Measurements from ENCODE around the gene OLFML2B.

The OLFML2B gene

DNA sequence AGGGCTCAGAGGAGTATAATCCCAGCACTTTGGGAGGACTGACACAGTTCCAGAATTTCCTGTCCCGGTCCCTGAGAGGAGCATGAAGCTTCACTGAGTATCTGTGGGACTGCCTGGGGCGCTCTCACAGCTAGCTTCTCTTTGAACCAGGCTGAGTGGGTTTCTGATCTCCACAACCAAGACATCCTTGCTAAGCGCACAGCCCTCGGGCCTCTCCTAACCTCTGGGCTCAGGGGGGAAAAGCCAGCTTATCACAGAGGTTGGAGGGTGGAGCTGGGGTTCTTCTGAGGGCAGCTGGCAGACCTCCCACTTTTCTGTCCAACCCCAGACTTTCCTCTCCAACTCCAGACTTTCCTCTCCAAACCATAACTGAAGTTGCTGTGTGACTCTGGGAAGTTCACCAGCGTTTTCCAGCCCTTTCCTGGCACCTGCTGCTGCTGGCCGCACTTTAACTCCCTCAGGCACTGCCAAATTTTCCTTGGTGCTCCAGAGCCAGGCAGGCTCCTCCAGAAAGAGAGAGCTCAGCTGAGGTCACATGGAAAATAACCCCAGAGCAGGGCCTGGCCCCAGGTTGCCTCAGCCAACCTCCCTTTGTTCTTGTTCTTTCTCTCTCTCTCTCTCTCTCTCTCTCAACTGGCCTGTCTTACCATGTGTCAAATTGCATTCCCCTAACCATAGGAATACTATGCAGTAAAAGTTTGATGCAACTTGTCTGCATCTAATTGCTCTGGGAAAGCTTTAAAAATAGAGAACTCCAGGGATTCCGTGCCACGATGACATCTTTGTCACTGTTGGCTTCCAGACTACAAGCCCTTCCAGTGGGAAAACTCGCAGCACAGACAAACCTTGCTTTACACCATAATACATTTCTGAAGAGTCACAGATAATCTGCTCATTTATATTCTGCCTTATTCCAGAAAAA, 49.5 kb downstream of the OLFML2B start:
- no peak for DNase-seq

DNA sequence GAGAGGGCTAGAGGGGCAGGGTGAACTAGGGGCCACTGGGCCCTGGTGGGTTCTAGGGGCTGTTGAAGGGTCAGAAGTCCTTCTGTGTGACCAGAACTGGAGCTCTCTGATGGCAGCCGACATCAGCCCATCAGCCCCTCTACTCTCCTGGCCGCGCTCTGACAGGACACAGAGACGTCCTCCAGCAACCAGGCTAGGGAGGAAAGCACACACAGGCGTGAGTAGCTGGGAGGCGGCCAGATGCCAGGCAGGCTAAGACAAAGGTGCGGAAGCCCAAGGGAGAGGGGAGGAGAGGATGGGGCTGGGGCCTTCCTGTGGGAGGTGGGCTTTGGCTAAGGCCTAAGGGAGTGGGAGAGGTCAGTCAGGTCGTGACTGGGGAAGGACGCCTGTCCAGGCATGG, 50.8 kb downstream of the OLFML2B start:
- DNase-seq, result no peak

DNA sequence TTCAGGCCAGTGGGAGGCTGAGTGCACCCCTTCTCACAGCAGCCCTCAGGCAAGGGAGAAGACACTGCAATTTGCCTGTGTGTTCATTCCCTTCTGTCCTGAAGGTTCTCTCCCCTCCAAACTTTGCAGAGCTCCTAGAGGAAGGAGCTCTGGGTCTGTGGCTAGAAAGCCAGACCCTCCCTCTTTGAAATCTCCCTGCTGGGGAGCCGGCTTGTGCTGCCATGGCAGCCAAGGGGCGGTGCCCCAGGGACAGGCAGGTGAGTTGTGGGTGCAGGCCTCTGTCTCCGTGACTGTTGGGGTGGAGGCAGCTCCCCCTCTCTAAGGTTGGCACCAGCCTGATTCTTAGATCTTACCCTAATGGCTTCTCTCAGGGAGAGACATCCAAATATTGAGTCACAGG, 53.0 kb downstream of the OLFML2B start:
- DNase-seq, result no peak

DNA sequence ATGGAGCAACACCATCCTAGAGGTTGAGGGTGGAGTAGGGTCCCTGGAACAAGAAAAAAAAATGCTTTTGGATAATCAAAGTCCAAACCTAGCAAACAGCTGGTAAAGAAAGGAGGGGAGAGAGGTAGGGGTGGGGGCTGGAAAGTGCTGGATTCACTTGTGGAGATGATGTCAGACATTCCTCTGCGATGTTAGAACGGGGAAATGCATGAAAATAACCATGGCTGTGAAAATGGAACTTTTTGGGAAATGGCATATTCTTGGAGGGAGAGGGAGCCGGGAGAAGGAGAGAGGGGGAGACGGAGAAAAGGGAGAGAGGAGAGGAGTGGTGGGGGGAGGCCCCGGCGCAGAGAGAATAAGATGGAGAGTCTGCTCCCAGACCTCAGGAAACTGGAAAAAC, 53.6 kb downstream of the OLFML2B start:
- DNase-seq, result no peak

DNA sequence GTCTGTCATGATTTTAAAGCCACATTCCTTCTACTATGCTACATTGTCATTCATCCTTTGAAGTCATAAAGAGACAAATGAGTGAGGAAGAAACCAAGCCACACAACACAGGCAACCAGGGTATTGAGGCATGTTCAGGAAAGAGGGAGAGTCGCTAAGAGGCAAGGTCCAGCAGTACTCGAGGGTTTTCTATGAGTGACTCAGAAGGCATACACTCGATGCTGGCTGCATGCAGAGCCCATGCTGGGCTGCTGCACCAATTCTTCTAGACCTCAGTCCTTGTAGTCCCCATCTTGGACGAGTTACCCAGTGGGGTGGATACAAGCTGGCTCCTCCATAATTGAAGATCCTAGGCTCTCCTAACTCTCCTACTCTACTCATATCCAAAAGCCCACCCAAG, 57.6 kb downstream of the OLFML2B start:
- DNase-seq, result no peak

DNA sequence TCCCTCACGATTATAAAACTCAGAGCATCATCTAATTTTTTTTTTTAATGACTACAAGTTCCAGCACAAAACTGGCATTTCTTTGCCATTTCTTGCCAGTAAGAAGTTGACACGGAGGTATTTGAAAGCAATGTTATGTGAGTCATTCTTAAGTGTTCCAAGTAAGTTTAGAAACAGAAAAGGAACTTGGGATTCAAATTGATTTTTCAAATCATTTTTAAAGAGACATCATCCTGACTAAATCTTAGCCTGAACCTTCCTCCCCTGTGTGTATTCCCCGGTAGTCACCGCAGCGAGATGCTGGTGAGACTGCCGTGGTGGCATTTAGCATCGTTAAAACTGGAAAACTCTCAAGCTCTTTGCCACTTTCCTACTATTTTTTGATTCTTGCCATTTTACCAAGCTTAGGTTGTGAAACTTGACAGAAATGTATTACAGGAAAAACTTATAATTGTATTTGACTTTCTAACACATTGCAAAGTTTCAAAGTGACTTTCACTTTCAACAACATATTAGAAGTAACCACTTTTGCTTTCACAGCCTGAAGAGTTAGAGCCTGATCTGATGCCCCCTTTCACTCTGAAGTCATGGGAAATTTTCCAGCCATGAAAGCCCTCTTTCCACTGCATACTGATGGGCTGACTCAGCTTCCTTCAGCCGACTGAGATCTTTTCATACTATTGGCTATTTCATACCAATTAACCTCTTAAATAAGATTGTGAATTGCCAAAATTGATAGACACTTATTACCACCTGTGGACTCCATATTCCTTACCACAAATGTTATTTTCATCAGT, 61.4 kb downstream of the OLFML2B start:
- no peak for DNase-seq

DNA sequence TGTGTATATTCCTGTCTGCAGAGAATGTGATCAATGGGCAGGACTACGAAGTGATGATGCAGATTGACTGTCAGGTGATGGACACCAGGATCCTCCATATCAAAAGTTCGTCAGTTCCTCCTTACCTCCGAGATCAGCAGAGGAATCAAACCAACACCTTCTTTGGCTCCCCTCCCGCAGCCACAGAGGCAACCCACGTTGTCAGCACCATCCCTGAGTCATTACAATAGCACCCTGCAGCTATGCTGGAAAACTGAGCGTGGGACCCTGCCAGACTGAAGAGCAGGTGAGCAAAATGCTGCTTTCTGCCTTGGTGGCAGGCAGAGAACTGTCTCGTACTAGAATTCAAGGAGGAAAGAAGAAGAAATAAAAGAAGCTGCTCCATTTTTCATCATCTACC, 65.2 kb downstream of the OLFML2B start:
- DNase-seq, result no peak

DNA sequence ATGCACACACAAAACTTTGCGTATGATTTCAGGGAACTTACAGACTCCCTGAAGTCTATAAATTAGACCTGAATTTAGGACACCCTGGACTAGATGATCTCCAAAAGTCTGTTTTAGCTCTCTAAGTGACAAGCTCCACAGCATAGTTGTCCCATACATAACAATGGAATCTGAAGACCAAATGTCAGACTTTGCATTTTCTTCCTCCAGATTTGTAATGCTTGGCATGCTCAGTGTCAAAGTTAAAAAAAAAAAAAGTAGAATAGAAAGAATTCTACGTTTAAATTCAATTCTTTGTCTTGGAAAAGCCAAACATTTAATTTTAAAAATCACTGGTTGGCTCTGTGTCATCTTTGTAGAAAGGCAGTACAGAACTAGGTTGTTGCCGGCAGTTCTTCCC, 66.7 kb downstream of the OLFML2B start:
- no peak for DNase-seq

DNA sequence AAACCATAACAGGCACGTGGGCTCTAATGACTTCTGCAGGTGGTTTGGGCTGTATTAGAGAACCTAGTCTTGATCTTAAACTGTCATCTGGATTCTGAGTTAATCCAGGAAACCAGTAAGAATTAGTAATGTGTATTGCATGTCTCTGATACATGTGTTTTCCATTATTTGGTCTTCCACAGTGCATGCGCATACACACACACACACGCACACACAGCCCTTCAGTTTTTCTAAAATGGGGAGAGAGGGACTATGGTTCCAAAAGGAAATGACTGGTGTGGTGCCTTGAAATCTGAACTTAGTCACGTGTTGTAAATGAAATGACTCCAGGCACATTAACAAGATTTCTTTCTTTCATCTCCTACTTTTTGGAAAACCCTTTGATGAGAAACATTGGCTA, 67.6 kb downstream of the OLFML2B start:
- DNase-seq, result no peak

DNA sequence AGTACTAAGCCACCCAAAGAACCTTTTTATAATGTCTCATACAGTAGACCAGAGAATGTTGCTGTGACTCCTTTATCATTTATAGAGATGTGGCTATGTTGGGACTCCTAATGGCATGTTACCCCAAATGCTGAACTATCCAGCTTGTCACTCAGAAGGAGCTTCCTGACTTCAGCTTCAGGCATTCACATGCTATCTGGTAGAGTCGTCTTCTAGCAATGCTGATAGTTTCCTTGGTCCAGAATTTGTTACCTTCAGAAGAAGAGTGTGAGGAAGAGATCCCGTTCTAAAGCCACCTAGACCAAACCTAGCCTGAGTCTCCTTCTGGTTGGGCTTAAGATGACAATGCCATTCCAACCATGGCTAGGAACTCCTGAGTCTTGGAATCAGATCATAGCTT, 68.1 kb downstream of the OLFML2B start:
- no peak for DNase-seq

DNA sequence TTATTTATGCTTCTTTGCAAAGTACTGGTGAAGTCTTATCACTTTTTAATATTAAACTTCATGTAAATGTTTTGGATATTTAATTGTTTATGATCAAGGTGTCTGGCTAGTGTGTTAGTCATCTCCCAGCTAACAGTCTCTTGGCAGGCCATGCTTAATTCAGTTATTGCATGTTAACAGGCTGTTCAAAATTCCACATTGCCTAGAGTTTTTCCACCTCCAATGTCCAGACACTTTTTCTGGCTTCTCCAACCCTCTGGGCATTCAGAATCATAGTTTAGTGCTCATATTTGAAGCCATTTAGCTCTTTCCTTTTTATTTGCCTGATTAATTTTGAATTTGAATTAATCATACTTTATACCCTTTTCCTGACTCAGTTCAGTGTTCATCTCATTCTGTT, 69.2 kb downstream of the OLFML2B start:
- DNase-seq, result no peak

DNA sequence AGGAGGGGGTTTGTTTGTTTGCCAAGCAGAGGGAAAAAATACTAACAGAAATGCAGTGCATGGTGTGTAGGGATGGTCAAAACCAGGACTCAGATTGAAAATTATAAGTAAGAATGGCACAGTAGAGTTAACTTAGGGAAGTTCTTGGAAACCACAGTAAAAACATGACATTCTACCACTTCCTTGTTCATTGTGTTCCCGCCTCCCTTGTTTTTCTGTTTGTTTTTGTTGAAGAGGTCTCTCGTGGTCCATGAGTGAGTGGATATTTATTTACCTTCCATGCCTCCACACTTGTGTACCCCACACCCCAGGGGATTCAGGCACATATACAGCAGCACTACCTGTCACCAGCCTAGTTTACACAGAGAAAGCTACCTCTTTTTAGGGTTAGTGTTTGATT, 69.6 kb downstream of the OLFML2B start:
- DNase-seq, result peak; percentile 37

DNA sequence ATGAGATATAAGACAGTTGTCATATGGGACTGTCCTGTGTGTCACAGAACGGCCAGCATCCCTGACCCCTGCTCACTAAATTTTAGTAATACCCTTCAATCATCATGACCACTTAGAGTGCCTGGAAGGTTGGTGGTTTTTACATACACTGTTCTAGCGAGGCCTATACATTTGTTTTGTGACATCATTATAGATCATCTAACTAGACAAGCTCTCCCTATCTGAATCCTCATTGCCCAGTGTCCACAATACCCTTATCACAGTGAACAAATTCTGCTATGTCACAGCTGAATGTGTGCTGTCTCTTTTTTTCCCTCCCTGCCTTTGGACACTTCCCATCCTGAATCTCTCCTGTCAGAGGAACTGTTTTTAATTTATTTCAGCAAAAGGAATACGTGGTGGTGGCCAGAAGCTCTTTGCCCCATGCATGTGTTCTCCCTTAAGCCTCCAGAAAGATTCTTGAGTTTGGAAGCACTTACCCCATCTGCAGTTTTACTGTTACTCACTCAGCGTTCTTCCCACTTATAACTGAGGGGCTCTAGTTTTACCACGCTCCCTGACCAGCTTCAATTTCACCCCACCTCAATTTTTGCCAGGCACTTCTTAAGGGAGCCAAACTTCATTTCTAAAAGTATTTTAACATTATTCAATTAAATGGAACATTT, 70.3 kb downstream of the OLFML2B start:
- DNase-seq, result no peak

DNA sequence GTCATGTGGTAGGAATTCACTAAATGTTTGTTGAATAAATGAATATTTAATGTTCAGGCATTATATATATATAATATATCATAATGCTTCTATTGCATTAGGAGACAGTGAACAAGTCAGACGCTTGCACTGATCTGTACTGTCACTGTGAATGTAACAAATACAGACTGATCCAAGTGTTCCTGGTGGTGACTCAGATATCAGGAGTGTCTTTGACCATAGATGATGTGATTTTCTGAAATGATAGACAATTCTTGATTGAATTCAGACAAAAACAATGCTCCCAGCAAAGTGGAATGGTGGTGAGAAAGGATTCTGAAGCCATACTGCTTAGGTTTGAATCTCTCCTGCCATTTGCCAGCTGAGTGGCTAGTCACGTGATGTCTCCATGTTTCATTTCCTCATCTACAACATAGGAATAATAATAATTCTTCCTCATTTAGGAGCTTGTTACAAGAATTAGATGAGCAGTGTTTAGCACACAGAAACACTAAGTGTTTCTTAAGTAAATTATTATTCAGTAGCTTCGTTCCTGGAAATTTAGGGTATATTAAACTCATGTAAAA, 71.0 kb downstream of the OLFML2B start:
- DNase-seq, result no peak

DNA sequence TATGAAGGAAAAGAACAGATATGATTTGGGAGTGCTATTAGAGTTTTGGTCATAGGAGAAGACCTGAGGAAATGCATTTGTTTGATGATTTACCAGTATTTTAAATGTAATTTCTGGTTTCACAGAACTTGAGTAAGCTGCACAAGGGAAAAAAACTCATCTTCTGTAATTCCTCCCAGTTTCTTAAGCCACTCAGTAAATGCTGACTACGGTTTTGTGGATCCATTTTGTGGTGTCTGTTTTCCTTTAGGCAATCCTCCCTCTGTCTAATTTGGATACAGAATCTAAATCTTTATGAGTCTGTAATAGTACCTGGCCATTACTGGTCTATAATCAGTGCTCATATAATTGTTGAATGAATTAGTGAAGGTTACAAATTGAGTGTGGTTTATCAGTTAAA, 72.0 kb downstream of the OLFML2B start:
- no peak for DNase-seq

DNA sequence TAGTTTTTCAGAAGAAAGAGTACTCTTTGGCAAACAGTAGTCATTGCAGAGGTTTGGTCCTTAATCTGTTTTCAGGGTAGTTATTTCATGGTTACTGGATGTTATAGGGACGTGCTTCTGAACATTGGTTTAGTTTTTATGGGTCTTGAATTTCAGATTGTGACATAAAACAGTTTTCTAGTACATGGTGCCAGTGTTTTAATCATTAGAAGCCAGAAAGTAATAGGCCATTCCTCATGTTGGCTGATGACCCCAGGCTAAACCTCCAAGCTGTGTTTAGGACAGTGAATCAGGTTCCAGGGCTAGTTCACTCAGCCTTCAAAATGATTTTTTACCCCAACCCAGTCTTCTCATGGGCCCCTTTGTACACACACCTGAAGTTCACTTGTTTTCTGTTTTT, 73.3 kb downstream of the OLFML2B start:
- DNase-seq, result no peak

DNA sequence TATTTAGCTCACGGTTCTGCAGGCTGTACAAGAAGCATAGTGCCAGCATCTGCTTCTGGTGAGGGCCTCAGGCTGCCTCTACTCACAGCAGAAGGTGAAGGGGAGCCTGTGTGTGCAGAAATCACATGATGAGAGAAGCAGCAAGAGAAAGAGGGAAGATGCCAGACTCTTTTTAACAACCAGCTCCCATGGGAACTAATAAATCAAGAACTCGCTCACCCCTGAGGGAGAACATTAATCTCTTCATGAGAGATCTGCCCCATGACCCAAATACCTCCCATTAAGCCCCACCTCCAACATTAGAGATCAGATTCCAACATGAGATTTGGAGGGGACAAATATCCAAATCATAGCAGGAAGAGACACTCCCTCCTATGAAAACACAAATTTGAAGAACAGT, 74.1 kb downstream of the OLFML2B start:
- DNase-seq, result no peak

DNA sequence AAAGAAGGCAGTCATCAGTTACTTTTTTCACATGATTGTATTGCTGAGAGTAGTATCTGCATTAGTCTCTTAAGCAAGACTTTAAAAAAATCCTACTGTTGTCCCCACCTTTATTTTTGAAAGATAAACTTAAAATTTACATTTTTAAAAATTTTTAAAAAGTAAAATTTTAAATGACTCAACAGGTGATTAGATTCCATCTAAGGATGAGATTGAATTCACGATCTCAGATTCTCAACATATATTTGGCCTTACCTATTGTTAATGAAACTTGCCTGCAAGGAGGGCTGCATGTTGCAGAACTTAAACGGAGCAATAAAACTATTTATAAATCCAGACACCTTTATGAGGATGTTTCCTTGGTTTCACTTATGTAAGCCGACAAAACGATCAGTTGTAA, 75.2 kb downstream of the OLFML2B start:
- DNase-seq, result no peak

DNA sequence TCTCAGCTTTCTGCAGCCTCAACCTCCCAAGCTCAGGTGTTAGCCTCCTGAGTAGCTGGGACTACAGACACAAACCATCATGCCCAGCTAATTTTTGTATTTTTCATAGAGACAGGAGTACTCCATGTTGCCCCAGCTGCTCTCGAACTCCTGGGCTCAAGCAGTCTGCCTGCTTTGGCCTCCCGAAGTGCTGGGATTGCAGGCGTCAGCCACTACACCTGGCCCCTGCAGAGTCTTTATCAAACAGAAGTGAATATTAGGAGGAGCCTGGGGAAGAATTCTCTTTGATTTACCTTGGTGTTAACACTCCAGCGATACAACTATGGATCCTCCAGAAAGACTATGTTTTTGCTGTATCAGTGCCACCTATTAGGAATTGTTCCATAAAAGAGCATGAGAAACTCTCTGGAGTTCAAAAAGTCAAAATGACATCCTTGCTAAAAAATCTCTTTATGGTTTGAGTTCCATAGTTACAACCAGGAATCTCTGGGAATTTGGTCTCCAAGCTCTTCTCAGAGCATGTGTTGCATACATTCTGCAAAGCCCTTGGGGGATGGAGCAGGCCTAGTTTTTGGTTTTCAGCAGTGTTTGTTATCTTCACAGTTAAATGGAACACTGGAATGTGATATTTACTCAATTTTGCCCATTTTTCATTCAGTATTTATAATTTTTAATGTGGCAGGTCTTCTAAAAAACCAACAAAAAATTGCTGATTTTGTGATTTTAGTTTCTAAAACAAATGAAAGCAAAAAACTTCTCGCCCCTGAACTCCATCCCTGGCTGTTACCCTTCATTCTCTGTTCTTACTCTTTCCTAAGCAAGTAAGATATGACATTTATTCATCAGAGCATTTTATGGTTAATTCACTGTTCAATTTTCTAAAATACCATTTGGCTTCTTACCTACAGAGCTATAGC, 77.3 kb downstream of the OLFML2B start:
- DNase-seq, result no peak

DNA sequence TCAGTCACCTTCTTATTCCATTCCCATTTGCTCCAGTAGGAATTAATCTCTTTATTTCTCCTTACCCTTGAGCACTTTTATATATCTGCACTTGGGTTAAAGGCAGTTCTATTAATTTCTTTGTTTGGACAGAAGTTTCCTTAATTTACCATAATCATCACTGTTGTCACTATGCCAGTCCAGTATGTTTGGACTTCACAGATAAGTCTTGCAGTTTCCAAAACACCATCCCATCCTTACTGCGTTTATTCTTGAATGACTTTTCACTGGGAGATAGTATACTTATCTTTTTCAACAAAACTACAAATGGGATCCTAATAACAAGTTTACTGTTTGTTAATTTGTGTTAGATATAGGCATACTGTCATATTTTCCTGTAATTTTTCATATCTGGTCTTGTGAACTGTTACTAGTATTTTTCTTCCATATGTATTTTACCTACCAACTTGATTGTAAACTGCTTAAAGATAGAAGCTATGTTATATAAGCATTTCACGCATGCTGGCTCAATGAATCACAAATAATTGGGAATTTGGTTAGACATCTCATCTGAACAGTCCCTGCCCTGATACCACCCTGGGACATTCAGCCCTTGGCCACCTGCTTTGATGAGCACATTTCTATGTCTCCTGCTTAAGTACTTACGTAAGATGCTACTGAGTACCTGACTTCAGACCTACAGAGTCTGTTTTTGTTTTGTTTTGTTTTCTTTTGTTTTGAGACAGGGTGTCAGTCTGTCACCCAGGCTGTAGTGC, 78.2 kb downstream of the OLFML2B start:
- no peak for DNase-seq

DNA sequence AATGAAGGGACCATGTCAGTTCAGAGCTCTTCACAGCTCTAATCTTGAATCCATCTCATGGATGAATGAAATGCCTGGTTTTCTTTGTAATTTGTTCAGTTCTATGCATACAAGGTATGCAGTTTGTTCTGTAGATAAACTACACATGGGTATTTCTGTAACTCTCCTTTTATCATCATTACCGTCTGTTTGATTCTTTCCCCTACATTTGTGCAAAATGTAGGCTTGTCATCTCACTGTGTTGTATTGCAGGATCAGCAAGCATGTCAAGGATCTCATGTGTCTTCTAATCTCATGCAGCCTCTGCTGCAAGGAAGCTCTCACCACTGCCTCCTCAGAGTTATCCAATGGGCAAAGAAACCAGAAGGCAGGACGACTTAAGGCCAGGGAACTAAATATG, 79.3 kb downstream of the OLFML2B start:
- DNase-seq, result no peak

DNA sequence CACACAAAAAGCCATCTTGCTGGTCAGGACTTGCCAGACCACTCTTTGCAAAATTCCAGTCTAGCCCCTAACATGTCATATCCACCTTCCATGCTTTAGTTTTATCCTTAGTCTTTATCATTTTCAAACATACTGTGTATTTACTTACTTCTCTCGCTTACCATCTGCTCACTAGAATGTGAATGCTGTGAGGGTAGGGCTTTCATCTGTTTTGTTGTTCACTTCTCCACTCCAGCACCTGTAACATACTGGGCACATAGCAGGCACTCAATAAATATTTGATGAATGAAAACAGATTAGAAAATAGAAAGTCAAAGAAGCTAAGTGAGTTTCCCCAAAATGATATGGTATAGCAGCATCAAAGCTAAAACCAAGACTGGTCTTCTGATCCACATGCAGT, 79.9 kb downstream of the OLFML2B start:
- peak; percentile 32 for DNase-seq

All from NCI-H774 (cell line).